Progenitor cell of endocrine pancreas (in vitro differentiated cells): ENCODE data around the gene GTPBP3. TPM values are rescaled to one million over a fixed set of nuclear protein-coding genes. Genes with fewer than 3 reads are reported as not detected.
"Not testable (repeated sequence)": the region's sequence is repeated elsewhere in the genome, so short reads cannot be mapped to it uniquely, and the experiment has no call there.

ENCODE experiments used
- DNase-seq: peaks from one replicate; pipeline ENCODE4 v3.0.0; 2021; ENCODE audit warnings: low spot score; ENCODE audit not compliant: unreplicated experiment
- H3K27ac Mint-ChIP-seq: 2 replicates; pipeline ENCODE4 v1.8.0; 2021; ENCODE audit warnings: mild to moderate bottlenecking, moderate library complexity, mixed read lengths
- H3K27me3 Mint-ChIP-seq: 2 replicates; pipeline ENCODE4 v1.8.0; 2021; ENCODE audit warnings: mixed read lengths
- H3K36me3 Mint-ChIP-seq: 2 replicates; pipeline ENCODE4 v1.8.0; 2022; ENCODE audit warnings: mixed read lengths; ENCODE audit not compliant: insufficient read depth
- H3K4me1 Mint-ChIP-seq: 2 replicates; pipeline ENCODE4 v1.8.0; 2021; ENCODE audit warnings: low read depth, mixed read lengths
- H3K4me3 Mint-ChIP-seq: 2 replicates; pipeline ENCODE4 v1.8.0; 2021; ENCODE audit warnings: low read depth, mild to moderate bottlenecking, moderate library complexity, mixed read lengths
- H3K9me3 Mint-ChIP-seq: 2 replicates; pipeline ENCODE4 v1.8.0; 2021; ENCODE audit warnings: low read depth, mixed read lengths
- CTCF ChIP-seq: fragments of 200-600 bp; sonication (generic); IDR thresholded peaks from one replicate; pipeline ENCODE4 v1.5.0; 2021; ENCODE audit warnings: antibody characterized with exemption, mild to moderate bottlenecking; ENCODE audit not compliant: unreplicated experiment
- total RNA-seq: library from RNA; stranded (reverse); gene quantifications from 2 replicates; pipeline ENCODE4 v1.2.1, GENCODE V29; 2021

Gene GTPBP3
- total RNA-seq, 1 donor from 2014 or later, result 44.5 TPM

GRCh38 chr19:17358395-17358794 is 21.0 kb downstream of the GTPBP3 start:
- Mint-ChIP-seq H3K27me3 (peaks cover 10% of the 10 kb centered on the region), H3K36me3 (no peaks in the 10 kb centered on the region), H3K4me3 (no peak overlapping the region), H3K9me3 (no peaks in the 10 kb centered on the region), H3K27ac (no peak overlapping the region), H3K4me1 (no peaks in the 10 kb centered on the region)
- no peak for DNase-seq
- TF ChIP-seq CTCF, result no peak

GRCh38 chr19:17359905-17360800 is 22.8 kb downstream of the GTPBP3 start:
- no peak for DNase-seq
- Mint-ChIP-seq H3K9me3 (no peaks in the 10 kb centered on the region), H3K4me1 (no peaks in the 10 kb centered on the region), H3K27me3 (peaks cover 6% of the 10 kb centered on the region), H3K27ac (no peak overlapping the region), H3K4me3 (no peak overlapping the region), H3K36me3 (no peaks in the 10 kb centered on the region)
- no peak for TF ChIP-seq CTCF

GRCh38 chr19:17363852-17364605 is 26.7 kb downstream of the GTPBP3 start:
- H3K27me3 Mint-ChIP-seq, H3K4me1 Mint-ChIP-seq, H3K9me3 Mint-ChIP-seq, H3K27ac Mint-ChIP-seq, H3K4me3 Mint-ChIP-seq, DNase-seq, H3K36me3 Mint-ChIP-seq: not testable (repeated sequence)

- DNase-seq, result no peak
- TF ChIP-seq CTCF, result no peak
- Mint-ChIP-seq H3K4me1 (no peaks in the 10 kb centered on the region), H3K4me3 (no peak overlapping the region), H3K27ac (no peak overlapping the region), H3K9me3 (no peaks in the 10 kb centered on the region), H3K36me3 (no peaks in the 10 kb centered on the region), H3K27me3 (peaks cover 6% of the 10 kb centered on the region)
Measured at GRCh38 chr19:17365361-17365760, 28.0 kb downstream of the GTPBP3 start.

GRCh38 chr19:17370026-17370587 is 32.8 kb downstream of the GTPBP3 start:
- H3K36me3 Mint-ChIP-seq, result no peaks in the 10 kb centered on the region
- DNase-seq, result no peak
- no peaks in the 10 kb centered on the region for H3K9me3 Mint-ChIP-seq
- H3K4me3 Mint-ChIP-seq, result no peak overlapping the region
- no peak for TF ChIP-seq CTCF
- no peaks in the 10 kb centered on the region for H3K27me3 Mint-ChIP-seq
- no peaks in the 10 kb centered on the region for H3K4me1 Mint-ChIP-seq
- peak overlapping the region; percentile 25 for H3K27ac Mint-ChIP-seq
